Skeletal muscle satellite cell (primary cell): ENCODE measurements around the gene CCT3.
"Not testable (repeated sequence)": the region's sequence is repeated elsewhere in the genome, so short reads cannot be mapped to it uniquely, and the experiment has no call there.

Experiments used
- H3K27me3 ChIP-seq: 2 replicates; pipeline ENCODE4 v1.7.0; 2013; ENCODE audit warnings: low read length; ENCODE audit not compliant: control insufficient read depth, insufficient read depth
- H3K36me3 ChIP-seq: 2 replicates; pipeline ENCODE4 v1.7.0; 2013; ENCODE audit warnings: mild to moderate bottlenecking, control low read depth, low read length; ENCODE audit not compliant: insufficient read depth
- H3K4me1 ChIP-seq: 2 replicates; pipeline ENCODE4 v1.7.0; 2013; ENCODE audit warnings: low read length; ENCODE audit not compliant: control insufficient read depth, insufficient read depth
- H3K4me2 ChIP-seq: 2 replicates; pipeline ENCODE4 v1.7.0; 2013; ENCODE audit warnings: mild to moderate bottlenecking, low read length
- H3K4me3 ChIP-seq: 2 replicates; pipeline ENCODE4 v1.7.0; 2013; ENCODE audit warnings: low read length
- H3K9ac ChIP-seq: 2 replicates; pipeline ENCODE4 v1.7.0; 2013; ENCODE audit warnings: mild to moderate bottlenecking, low read depth, low read length, moderate library complexity
- H3K9me3 ChIP-seq: replicated peaks from 2 replicates; pipeline ENCODE4 v1.7.0; 2013; ENCODE audit warnings: mild to moderate bottlenecking, control low read depth, low read length

The CCT3 gene

DNA sequence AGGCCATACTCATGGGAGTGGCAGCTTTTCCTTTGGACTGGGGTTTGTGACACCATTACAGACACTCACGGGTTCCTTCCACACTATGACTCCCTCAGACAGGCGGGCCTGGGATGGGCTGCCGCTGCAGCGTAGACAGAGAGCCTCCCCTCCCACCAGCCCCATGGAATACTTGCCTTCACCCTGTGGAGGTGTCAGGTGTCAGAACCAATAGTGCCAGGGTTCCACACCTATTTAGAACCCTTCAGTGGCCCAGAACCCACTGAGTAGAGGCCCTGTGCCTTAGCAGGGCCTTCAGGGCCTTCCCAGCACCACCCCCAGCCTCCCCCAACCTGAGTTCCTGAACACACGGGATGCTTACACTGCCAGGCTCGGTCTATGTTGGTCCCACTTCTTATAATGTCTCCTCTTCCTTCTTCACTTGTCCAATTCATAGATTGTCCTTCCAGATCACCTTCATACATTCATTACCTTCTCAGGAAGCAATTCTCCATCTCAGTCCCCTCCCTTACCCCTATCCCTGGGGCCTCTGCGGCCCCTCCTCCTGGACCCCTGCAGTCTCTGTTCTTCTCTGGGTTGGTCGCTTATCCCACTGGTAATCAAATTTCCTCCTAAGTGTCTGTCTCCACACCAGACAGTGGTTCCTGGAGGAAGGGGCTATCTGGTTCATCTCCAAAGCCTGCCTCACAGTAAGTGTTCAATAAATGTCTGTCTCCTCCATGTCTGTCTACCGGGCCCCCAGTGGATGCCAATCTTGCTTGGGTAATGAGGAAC lies 29.5 kb upstream of the CCT3 start:
- H3K27me3 ChIP-seq = peaks cover 69% of the 10 kb centered on the region
- H3K9me3 ChIP-seq = no peaks in the 10 kb centered on the region
- no peak overlapping the region for H3K9ac ChIP-seq
- H3K4me3 ChIP-seq = no peak overlapping the region
- H3K4me1 ChIP-seq = no peaks in the 10 kb centered on the region
- no peak overlapping the region for H3K4me2 ChIP-seq
- H3K36me3 ChIP-seq = no peaks in the 10 kb centered on the region

DNA sequence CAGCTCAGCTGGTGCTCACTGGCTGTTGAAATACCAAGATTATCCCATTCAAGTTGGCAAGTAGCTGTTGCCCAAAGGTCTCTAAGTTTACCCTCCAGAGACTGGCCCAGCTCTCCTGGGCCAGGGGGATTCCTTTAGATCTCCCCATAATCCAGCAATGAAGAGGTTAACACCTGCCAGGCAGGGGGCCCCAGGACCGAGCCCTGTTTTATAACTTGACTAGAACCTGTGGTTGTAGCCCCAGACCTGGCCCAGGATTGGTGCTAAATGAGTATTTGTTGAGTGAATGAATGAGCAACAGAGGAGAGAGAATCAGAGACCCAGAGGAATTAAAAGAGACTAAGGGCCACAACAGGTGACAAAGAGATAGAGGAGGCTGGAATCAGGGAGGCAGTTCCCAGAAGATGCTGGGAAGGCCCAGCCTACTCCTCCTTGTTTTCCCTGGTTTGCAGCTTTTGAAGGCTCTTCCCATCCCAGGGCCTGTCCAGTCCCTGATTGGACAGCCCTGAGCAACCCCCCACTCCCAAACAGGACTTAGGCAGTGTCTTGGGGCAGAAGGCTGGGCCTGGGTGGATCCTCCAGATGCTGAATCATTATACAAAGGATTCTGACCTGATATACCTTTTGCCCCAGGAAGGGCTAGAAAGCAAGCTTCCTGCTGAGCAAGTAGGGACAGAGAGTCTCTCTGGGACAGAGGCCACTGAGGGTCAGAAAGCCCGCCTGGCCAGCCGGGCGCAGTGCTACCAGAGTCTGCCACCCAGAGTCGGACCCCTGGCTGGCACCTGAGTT lies 28.5 kb upstream of the CCT3 start:
- Histone ChIP-seq H3K4me3 (no peak overlapping the region), H3K4me1 (no peaks in the 10 kb centered on the region)

GRCh38 chr1:156365754-156366153 lies 27.7 kb upstream of the CCT3 start:
- Histone ChIP-seq H3K4me3 (no peak overlapping the region), H3K9ac (no peak overlapping the region), H3K9me3 (no peaks in the 10 kb centered on the region), H3K27me3 (peaks cover 59% of the 10 kb centered on the region), H3K4me2 (no peak overlapping the region), H3K4me1 (no peaks in the 10 kb centered on the region), H3K36me3 (no peaks in the 10 kb centered on the region)

More for the DNA sequence above, 28.5 kb upstream of the CCT3 start:
- H3K9ac ChIP-seq = no peak overlapping the region
- no peaks in the 10 kb centered on the region for H3K36me3 ChIP-seq
- H3K9me3 ChIP-seq = no peaks in the 10 kb centered on the region
- no peak overlapping the region for H3K4me2 ChIP-seq
- peaks cover 64% of the 10 kb centered on the region for H3K27me3 ChIP-seq

- H3K4me3 ChIP-seq = no peak overlapping the region
- H3K36me3 ChIP-seq = no peaks in the 10 kb centered on the region
- no peaks in the 10 kb centered on the region for H3K9me3 ChIP-seq
- peaks cover 56% of the 10 kb centered on the region for H3K27me3 ChIP-seq
- H3K9ac ChIP-seq = no peak overlapping the region
- H3K4me1 ChIP-seq = no peaks in the 10 kb centered on the region
- H3K4me2 ChIP-seq = no peak overlapping the region
These were observed 22.4 kb upstream of the CCT3 start for GRCh38 chr1:156360534-156360933.

- no peaks in the 10 kb centered on the region for H3K36me3 ChIP-seq
- H3K27me3 ChIP-seq = peaks cover 52% of the 10 kb centered on the region
- H3K4me3 ChIP-seq = no peak overlapping the region
- H3K9me3 ChIP-seq = no peaks in the 10 kb centered on the region
- no peak overlapping the region for H3K4me2 ChIP-seq
- H3K4me1 ChIP-seq = no peaks in the 10 kb centered on the region
- H3K9ac ChIP-seq = no peak overlapping the region
These were observed 21.9 kb upstream of the CCT3 start for GRCh38 chr1:156359973-156360372.

- Histone ChIP-seq H3K4me2 (no peak overlapping the region), H3K9ac (no peak overlapping the region)
These were observed 21.2 kb upstream of the CCT3 start for GRCh38 chr1:156359249-156359648.

GRCh38 chr1:156358641-156359040 lies 20.5 kb upstream of the CCT3 start:
- Histone ChIP-seq H3K9me3 (no peaks in the 10 kb centered on the region), H3K4me1 (no peaks in the 10 kb centered on the region), H3K36me3 (no peaks in the 10 kb centered on the region), H3K9ac (no peak overlapping the region), H3K4me3 (no peak overlapping the region), H3K27me3 (peaks cover 52% of the 10 kb centered on the region), H3K4me2 (no peak overlapping the region)

More at GRCh38 chr1:156359249-156359648, 21.2 kb upstream of the CCT3 start:
- H3K9me3 ChIP-seq = no peaks in the 10 kb centered on the region
- H3K36me3 ChIP-seq = no peaks in the 10 kb centered on the region
- H3K27me3 ChIP-seq = peaks cover 52% of the 10 kb centered on the region
- H3K4me1 ChIP-seq = no peaks in the 10 kb centered on the region
- H3K4me3 ChIP-seq = no peak overlapping the region

GRCh38 chr1:156357977-156358376 lies 19.9 kb upstream of the CCT3 start:
- no peak overlapping the region for H3K4me3 ChIP-seq
- no peaks in the 10 kb centered on the region for H3K9me3 ChIP-seq
- no peaks in the 10 kb centered on the region for H3K36me3 ChIP-seq
- H3K4me1 ChIP-seq = no peaks in the 10 kb centered on the region
- H3K9ac ChIP-seq = no peak overlapping the region
- H3K27me3 ChIP-seq = peaks cover 52% of the 10 kb centered on the region
- no peak overlapping the region for H3K4me2 ChIP-seq

GRCh38 chr1:156356875-156357534 lies 18.9 kb upstream of the CCT3 start:
- Histone ChIP-seq H3K9me3 (no peaks in the 10 kb centered on the region), H3K9ac (no peak overlapping the region), H3K4me1 (no peaks in the 10 kb centered on the region), H3K4me2 (no peak overlapping the region), H3K27me3 (peaks cover 57% of the 10 kb centered on the region), H3K36me3 (no peaks in the 10 kb centered on the region), H3K4me3 (no peak overlapping the region)

- peaks cover 62% of the 10 kb centered on the region for H3K27me3 ChIP-seq
- no peaks in the 10 kb centered on the region for H3K36me3 ChIP-seq
- H3K9me3 ChIP-seq = no peaks in the 10 kb centered on the region
These were observed 18.3 kb upstream of the CCT3 start for GRCh38 chr1:156356262-156356874.

GRCh38 chr1:156352481-156352880 lies 14.4 kb upstream of the CCT3 start:
- not testable (repeated sequence) for H3K36me3 ChIP-seq, H3K9ac ChIP-seq, H3K4me3 ChIP-seq, H3K4me2 ChIP-seq, H3K4me1 ChIP-seq, H3K9me3 ChIP-seq
- H3K27me3 ChIP-seq = peaks cover 51% of the 10 kb centered on the region

More at GRCh38 chr1:156356262-156356874, 18.3 kb upstream of the CCT3 start:
- Histone ChIP-seq H3K4me2 (no peak overlapping the region), H3K9ac (no peak overlapping the region), H3K4me1 (no peaks in the 10 kb centered on the region), H3K4me3 (no peak overlapping the region)
